Activated CD8-positive, alpha-beta T cell treated with anti-CD3 and anti-CD28 coated beads, Interleukin-2, amount 10 ng/mL, durations not matched to agents 7 days and 5 days (primary cell): Measurements from ENCODE around the gene TUSC2. TPM values are rescaled to one million over a fixed set of nuclear protein-coding genes. Genes with fewer than 3 reads are reported as not detected.

Experiments used
- ATAC-seq: fragments of 150-1000 bp; cut with Tn5 transposase; one replicate; pipeline ENCODE4 v1.10.0; 2021; ENCODE audit warnings: moderate library complexity
- CTCF ChIA-PET: fragments of 350-600 bp; sonication (Branson Sonifier 250); formaldehyde crosslinking; loops from one replicate; lab custom pipeline; 2021; ENCODE audit warnings: antibody characterized with exemption; lab: Charles Lee
- POLR2A ChIA-PET: fragments of 350-600 bp; sonication (Branson Sonifier 250); formaldehyde crosslinking; loops from one replicate; lab custom pipeline; 2021; ENCODE audit warnings: antibody characterized with exemption; lab: Charles Lee
- DNase-seq: peaks from one replicate; pipeline ENCODE4 v3.0.0-alpha.2; 2020
- H3K27ac Mint-ChIP-seq: one replicate; pipeline ENCODE4 v1.8.0; 2021; ENCODE audit warnings: mild to moderate bottlenecking, mixed read lengths
- H3K27me3 Mint-ChIP-seq: one replicate; pipeline ENCODE4 v1.8.0; 2021; ENCODE audit warnings: low read depth, mixed read lengths
- H3K36me3 Mint-ChIP-seq: one replicate; pipeline ENCODE4 v1.8.0; 2021; ENCODE audit warnings: low read depth, mixed read lengths
- H3K4me1 Mint-ChIP-seq: one replicate; pipeline ENCODE4 v1.8.0; 2021; ENCODE audit warnings: low read depth, mixed read lengths
- H3K4me3 Mint-ChIP-seq: one replicate; pipeline ENCODE4 v1.8.0; 2021; ENCODE audit warnings: mild to moderate bottlenecking, mixed read lengths
- H3K9me3 Mint-ChIP-seq: one replicate; pipeline ENCODE4 v1.8.0; 2022; ENCODE audit warnings: mixed read lengths; ENCODE audit not compliant: insufficient read depth
- total RNA-seq, 2 experiments: library from RNA; stranded (reverse); gene quantifications; one replicate each; pipeline ENCODE4 v1.2.3, GENCODE V29; 2021

The TUSC2 gene, protein sequence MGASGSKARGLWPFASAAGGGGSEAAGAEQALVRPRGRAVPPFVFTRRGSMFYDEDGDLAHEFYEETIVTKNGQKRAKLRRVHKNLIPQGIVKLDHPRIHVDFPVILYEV
- 10 to 100 TPM; 18.5 to 20.8 TPM for total RNA-seq

DNA sequence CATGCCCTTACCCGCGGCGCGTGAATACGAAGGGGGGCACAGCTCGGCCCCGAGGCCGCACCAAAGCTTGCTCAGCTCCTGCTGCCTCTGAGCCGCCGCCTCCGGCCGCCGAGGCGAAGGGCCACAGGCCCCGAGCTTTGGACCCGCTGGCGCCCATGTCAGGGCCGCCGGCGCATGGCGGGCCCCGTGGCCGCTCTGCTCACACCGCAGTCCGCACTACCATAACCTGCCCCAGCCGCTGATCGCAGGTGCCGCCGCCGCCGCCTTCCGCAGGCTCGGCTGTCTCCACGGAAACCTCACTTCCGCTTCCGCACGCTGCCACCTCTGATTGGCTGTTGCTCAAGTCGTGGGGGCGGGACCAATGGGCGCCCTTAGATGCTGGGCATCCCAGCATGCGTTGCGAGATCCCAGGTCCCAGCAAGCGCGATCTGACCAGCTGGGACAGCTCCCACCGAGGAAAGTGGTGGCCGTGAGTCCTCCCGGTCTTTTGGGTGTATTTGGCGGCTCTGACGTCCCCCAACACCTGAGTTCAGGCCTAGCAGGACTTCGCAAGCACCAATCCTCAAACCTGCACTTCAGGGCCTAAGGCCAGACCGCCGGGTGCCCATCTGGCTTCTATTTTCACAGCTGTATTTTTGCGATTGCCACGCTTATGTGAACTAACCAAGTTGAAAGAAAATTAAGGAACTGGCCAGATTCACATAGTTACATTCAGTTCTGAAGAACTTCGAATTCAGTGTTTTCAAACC is at the start of gene TUSC2:
TUSC2 (minus strand) TSS at position 281 of the 749 bp plus-strand sequence; CDS start at position 157, 124 bp downstream.
- Mint-ChIP-seq H3K9me3 (no peaks in the 10 kb centered on the region), H3K4me3 (peak within 1 kb of the TSS; percentile 87), H3K36me3 (peaks cover 51% of the 10 kb centered on the region), H3K4me1 (peaks cover 42% of the 10 kb centered on the region), H3K27me3 (no peaks in the 10 kb centered on the region), H3K27ac (peak within 1 kb of the TSS; percentile 89)
- ChIA-PET CTCF (interaction anchor here (0.8 to 2.9 kb wide), 5 partner anchors 9 to 81 kb away, joined by 3 to 22 read pairs (median 5); no protein-coding TSS in a partner anchor), POLR2A (interaction anchor here (0.9 to 3.1 kb wide), 5 partner anchors 9 to 82 kb away, joined by 3 to 40 read pairs (median 10); partner anchors contain the start of genes HYAL3, NAA80 and RASSF1)
- DNase-seq, result peak; percentile 97
- ATAC-seq, result peak; percentile 91

DNA sequence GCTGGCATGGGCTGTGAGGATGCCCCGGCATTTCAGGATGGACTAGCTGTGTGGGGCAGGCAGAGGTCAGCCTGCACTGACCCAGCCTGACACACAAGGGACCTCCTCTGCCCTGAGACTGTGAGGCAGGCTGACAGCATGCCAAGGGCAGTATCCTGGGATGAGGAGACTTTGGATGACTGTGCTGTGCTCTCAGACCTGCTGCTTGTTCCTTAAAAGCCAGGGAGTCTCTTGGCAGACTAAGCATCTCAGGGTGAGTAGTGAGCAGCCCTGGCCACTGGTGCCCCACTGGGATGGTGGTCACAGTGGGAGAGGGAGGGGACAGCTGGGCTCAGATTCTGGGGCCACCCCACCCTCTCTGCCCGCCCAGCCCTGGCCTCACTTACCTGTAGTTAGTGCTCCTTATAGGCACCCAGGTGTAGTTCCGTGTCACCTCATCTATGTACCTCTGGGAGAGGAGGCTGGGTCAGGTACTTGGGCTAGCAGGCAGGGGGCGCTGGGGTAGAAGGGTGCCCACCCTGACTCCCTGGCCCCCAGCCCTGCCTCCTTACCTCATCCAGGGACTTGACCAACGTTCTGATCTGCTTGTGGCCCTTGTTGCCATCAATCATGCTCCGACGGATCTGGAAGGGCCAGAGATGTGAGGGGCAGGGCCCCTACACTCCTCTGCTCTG is 47.4 kb upstream of the TUSC2 start:
- Mint-ChIP-seq H3K36me3 (no peaks in the 10 kb centered on the region), H3K4me3 (no peak overlapping the region), H3K27me3 (no peaks in the 10 kb centered on the region), H3K27ac (no peak overlapping the region), H3K9me3 (no peaks in the 10 kb centered on the region), H3K4me1 (no peaks in the 10 kb centered on the region)
- POLR2A ChIA-PET, result interaction anchor here (1.1 to 1.3 kb wide), 2 partner anchors 10 to 18 kb away, joined by 3 read pairs; no protein-coding TSS in a partner anchor
- ATAC-seq, result peak; percentile 30
- no peak for DNase-seq
- CTCF ChIA-PET, result no interaction called here

DNA sequence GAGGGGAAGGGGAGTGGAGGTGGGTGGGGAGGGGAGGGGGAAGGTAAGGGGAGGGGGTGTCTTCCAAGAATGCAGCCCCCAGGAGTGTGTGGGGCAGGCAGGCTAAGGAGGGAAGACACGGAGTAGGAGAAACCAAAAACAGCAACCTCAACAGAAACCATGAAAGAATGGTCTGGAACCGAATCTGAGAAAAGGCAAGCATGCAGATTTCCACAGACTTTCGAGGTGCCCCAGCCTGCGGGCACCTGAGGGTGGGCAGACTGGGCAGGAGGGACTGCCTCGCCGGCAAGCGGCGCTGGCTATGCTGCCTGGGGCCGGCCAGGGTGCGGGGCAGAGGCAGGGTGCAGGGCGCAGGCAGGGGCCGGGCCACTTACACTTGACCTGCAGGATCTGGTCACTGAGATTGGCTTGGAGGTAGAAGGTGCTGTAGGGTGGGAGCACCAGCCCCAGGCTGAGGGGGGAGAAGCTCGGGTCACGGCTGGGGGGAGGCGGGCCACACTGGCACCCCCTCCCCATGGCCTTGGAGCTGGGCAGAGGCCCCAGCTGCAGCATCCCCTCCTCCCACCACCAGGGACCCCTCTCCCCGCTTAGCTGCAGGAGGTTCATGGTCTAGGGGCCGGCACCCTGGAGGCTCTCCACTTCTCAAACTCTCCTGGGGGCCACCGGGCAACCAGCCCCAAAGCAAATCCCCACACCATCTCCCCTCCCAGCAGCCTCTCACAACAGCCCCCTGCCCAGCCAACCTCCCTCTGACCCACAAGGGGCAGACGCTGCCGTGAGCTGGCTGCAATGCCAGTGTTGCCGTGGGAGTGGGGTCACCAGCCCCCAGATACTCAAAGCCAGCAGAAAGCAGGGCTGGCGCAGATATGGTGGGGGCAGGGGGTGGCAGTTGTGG is 46.6 kb upstream of the TUSC2 start:
- H3K9me3 Mint-ChIP-seq, result no peaks in the 10 kb centered on the region
- no peaks in the 10 kb centered on the region for H3K36me3 Mint-ChIP-seq
- ATAC-seq (peak; percentile 7), DNase-seq (no peak)
- H3K4me3 Mint-ChIP-seq, result no peak overlapping the region
- no peak overlapping the region for H3K27ac Mint-ChIP-seq
- POLR2A ChIA-PET, result interaction anchor here (1.1 to 1.3 kb wide), 2 partner anchors 9 to 18 kb away, joined by 3 read pairs; no protein-coding TSS in a partner anchor
- CTCF ChIA-PET, result no interaction called here
- H3K4me1 Mint-ChIP-seq, result no peaks in the 10 kb centered on the region
- H3K27me3 Mint-ChIP-seq, result no peaks in the 10 kb centered on the region

DNA sequence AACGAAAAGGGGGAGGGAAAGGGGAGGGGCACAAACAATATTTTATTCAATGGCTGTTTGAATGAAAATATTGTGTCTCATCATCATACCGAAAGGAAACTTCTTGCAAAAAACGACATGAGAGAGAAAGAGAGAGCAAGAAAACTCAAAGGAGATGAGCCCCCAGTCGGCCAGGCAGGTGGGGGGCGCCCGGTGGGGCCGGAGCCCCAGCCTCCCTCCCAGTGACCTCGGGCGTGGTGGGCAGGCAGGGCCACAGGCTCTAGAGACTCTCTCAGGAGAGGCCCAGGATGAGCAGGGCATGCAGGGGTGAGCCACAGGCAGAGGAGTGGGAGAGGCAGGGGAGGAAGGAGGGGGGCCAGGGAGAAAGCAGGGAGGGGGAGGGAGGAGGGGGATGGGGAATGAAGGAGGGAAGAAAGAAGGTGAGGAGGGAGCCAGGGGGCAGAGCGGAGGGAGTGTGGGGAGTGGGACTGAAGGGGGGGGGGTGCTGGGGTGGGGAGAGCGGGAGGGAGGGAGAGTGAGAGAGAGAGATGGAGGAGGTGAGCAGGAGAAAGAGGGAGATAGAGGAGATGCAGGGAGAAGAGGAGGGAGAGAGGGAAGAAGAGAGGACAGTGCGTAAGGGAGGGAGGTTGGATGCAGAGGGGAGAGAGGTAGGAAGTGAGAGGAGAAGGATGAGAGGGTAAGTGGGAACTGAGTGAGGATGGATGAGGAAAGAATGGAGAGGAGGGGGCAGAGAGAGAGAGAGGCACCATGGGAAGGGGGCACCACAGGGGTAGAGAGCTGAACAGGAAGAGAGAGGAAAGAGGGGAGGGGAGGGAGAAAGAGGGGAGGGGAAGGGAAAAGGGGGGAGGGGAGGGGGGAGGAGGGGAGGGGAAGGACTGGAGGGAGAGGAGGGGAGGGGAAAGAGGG is 45.4 kb upstream of the TUSC2 start:
- ChIA-PET CTCF (no interaction called here), POLR2A (no interaction called here)
- ATAC-seq, result no peak
- Mint-ChIP-seq H3K4me3 (no peak overlapping the region), H3K4me1 (no peaks in the 10 kb centered on the region), H3K36me3 (no peaks in the 10 kb centered on the region), H3K27me3 (no peaks in the 10 kb centered on the region), H3K9me3 (no peaks in the 10 kb centered on the region), H3K27ac (no peak overlapping the region)
- DNase-seq, result no peak

DNA sequence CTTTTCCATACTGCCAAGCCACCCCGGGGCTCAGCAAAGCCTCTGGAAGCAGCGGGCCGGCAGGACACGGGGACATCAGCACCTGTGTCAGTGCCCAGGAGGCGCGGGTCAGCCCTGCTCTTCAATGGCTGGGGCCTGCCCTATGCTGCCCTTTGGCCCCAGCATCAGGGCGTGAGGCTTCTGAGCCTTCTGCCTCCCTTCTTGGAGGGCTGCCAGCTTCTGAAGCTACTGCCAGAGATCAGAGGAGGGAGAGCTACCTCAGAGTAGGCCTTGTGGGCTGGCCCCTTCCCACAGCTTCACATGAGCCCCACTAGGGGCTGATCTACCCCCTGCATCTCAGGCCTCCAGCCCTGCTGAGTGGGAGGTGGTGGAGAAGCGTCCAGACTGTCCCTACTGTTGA is 44.3 kb upstream of the TUSC2 start:
- H3K27ac Mint-ChIP-seq, result peak overlapping the region; percentile 57
- H3K36me3 Mint-ChIP-seq, result no peaks in the 10 kb centered on the region
- no peaks in the 10 kb centered on the region for H3K4me1 Mint-ChIP-seq
- no peaks in the 10 kb centered on the region for H3K9me3 Mint-ChIP-seq
- CTCF ChIA-PET, result no interaction called here
- no peak overlapping the region for H3K4me3 Mint-ChIP-seq
- no peak for ATAC-seq
- POLR2A ChIA-PET, result interaction anchor here (0.5 kb wide), 1 partner anchor 8 kb away, joined by 4 read pairs; no protein-coding TSS in a partner anchor
- no peak for DNase-seq
- H3K27me3 Mint-ChIP-seq, result no peaks in the 10 kb centered on the region

DNA sequence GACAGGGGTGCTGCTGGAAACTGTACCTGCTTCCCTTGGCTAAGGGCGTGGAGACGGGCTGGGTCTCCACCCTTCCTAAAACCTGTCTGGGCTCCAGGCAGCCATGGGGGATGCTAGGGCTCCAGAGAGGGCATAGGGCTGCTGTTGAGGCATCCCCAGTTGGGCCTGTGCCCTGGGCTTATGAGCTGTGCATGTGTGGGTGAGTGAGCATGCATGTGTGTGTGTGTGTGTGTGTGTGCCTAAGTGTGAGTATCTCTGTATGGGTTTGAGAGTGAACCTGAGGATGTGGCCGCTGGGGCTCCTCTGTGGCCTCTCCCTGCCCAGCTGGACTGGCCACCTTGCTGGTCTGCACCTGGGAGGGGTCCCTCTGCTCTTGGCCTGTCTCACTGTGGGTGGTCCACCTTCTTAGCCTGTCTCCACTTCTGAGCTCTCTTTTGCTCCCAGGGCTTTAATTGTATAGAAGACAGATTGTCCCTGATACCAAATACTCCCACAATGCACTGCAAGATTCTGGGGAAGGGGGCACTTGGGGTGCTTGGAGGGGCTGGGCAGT is 43.2 kb upstream of the TUSC2 start:
- H3K4me3 Mint-ChIP-seq, result no peak overlapping the region
- ChIA-PET POLR2A (no interaction called here), CTCF (interaction anchor here (1.4 kb wide), 1 partner anchor 171 kb away, joined by 4 read pairs; no protein-coding TSS in a partner anchor)
- H3K4me1 Mint-ChIP-seq, result no peaks in the 10 kb centered on the region
- no peaks in the 10 kb centered on the region for H3K9me3 Mint-ChIP-seq
- no peaks in the 10 kb centered on the region for H3K36me3 Mint-ChIP-seq
- H3K27me3 Mint-ChIP-seq, result no peaks in the 10 kb centered on the region
- no peak for DNase-seq
- ATAC-seq, result no peak
- no peak overlapping the region for H3K27ac Mint-ChIP-seq

DNA sequence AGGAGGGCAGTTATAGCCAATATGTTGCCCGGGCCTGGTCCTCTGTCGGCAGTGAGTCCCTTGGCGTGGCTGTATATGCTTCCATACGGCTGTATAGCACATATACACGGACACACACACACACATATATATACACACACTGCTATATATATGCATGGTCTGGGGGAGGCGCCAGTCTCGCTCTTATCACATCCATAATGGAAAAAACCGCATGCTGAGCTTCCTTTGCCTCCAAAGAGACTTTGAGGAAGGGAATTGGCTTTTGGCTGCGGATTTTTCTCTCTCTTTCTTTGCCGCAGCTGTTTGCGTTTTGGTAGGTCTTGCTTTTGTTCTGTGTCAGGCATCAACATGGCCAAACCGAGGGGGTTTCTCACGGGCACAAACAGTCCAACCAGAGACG is 42.6 kb upstream of the TUSC2 start:
- Mint-ChIP-seq H3K4me3 (no peak overlapping the region), H3K36me3 (no peaks in the 10 kb centered on the region), H3K4me1 (peaks cover 4% of the 10 kb centered on the region), H3K27ac (no peak overlapping the region), H3K9me3 (no peaks in the 10 kb centered on the region), H3K27me3 (no peaks in the 10 kb centered on the region)
- CTCF ChIA-PET, result interaction anchor here (1.4 kb wide), 1 partner anchor 172 kb away, joined by 4 read pairs; no protein-coding TSS in a partner anchor
- POLR2A ChIA-PET, result no interaction called here
- ATAC-seq (no peak), DNase-seq (no peak)

DNA sequence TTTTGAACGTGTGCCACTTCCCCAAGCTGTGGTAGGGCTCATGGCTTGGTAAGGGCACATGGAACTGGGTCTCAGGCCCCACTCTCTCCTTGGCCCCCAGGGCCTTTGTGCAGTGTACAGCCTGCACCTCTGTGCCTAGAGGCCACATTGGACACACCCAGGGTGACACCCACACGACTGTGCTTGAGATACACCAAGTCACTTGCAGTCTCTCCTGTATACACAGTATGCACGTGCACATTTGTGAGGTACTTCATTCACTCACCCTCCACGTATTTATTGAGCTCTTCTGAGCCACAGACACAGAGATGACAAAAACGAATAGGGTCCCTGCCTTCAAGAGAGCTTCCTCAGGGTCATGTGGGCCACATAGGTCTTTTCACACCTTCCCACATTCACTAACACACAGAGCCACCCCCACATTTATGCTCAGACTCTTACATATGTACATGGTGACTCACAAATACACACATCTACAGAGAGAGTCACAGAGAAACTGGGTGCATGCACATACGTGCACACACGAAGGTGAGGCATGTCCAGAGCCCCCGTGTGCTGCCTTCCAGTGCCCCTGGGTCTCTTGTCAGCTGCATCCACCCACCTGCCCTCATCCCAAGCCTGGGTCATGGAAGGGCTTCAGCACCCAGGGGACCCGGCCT is 41.1 kb upstream of the TUSC2 start:
- Mint-ChIP-seq H3K4me1 (peaks cover 14% of the 10 kb centered on the region), H3K27ac (no peak overlapping the region), H3K9me3 (no peaks in the 10 kb centered on the region), H3K36me3 (no peaks in the 10 kb centered on the region), H3K4me3 (no peak overlapping the region), H3K27me3 (no peaks in the 10 kb centered on the region)
- ATAC-seq (no peak), DNase-seq (no peak)
- POLR2A ChIA-PET, result interaction anchor here (0.5 kb wide), 1 partner anchor 17 kb away, joined by 3 read pairs; no protein-coding TSS in a partner anchor
- CTCF ChIA-PET, result no interaction called here

DNA sequence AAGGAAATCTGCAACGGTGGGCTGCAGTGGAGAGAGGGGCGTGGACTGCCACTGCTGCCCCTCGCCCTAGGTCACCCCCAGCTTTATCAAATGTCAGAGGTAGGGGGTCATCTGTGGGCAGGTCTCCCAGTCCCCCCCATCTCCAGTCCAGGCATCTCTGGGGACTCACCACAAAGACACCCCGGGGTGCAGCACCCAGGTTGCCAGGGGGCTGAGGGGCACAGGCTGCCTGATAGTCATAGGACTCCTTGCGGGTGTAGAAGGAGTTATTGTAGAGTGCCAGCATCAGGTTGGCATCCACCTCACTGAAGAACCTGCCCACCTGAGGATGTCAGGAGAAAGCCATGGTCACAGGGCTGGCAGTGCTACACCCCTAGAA is 37.8 kb upstream of the TUSC2 start:
- DNase-seq, result no peak
- ChIA-PET POLR2A (interaction anchor here (0.7 to 1.5 kb wide), 8 partner anchors 8 to 242 kb away, joined by 3 to 6 read pairs (median 3); partner anchors contain the start of genes CYB561D2, NPRL2 and RASSF1), CTCF (interaction anchor here (0.7 to 1.4 kb wide), 5 partner anchors 15 to 202 kb away, joined by 3 to 5 read pairs (median 3); partner anchors contain the start of genes C3orf18, CYB561D2 and NPRL2)
- peaks cover 16% of the 10 kb centered on the region for H3K4me1 Mint-ChIP-seq
- H3K9me3 Mint-ChIP-seq, result no peaks in the 10 kb centered on the region
- H3K4me3 Mint-ChIP-seq, result peak overlapping the region; percentile 80
- peaks cover 5% of the 10 kb centered on the region for H3K27me3 Mint-ChIP-seq
- H3K36me3 Mint-ChIP-seq, result no peaks in the 10 kb centered on the region
- H3K27ac Mint-ChIP-seq, result peak overlapping the region; percentile 86
- no peak for ATAC-seq
